Hepatocyte (in vitro differentiated cells): ENCODE results near the gene SEL1L3. TPM values are rescaled to one million over a fixed set of nuclear protein-coding genes. Genes with fewer than 3 reads are reported as not detected.

Source experiments
- DNase-seq: peaks from one replicate; pipeline ENCODE4 v3.0.0-alpha.2; 2016; ENCODE audit warnings: low spot score
- H2AFZ ChIP-seq: fragments of 200-600 bp; sonication (generic); 2 replicates; pipeline ENCODE4 v1.6.0; 2016; ENCODE audit warnings: antibody characterized with exemption, mild to moderate bottlenecking
- H3K27ac ChIP-seq: fragments of 200-600 bp; sonication (generic); 2 replicates; pipeline ENCODE4 v1.5.1; 2016; ENCODE audit warnings: mild to moderate bottlenecking
- H3K27me3 ChIP-seq: fragments of 200-600 bp; sonication (generic); 2 replicates; pipeline ENCODE4 v1.6.1; 2016
- H3K36me3 ChIP-seq: fragments of 200-600 bp; sonication (generic); replicated peaks from 2 replicates; pipeline ENCODE4 v1.5.1; 2016; ENCODE audit warnings: low read depth; ENCODE audit not compliant: insufficient read depth
- H3K4me1 ChIP-seq: fragments of 200-600 bp; sonication (generic); 2 replicates; pipeline ENCODE4 v1.5.1; 2016; ENCODE audit warnings: mild to moderate bottlenecking, moderate library complexity; ENCODE audit not compliant: insufficient read depth
- H3K4me2 ChIP-seq: fragments of 200-600 bp; sonication (generic); 2 replicates; pipeline ENCODE4 v1.6.0; 2016
- H3K4me3 ChIP-seq: fragments of 200-600 bp; sonication (generic); 2 replicates; pipeline ENCODE4 v1.5.1; 2016; ENCODE audit warnings: mild to moderate bottlenecking
- H3K79me2 ChIP-seq: fragments of 200-600 bp; sonication (generic); 2 replicates; pipeline ENCODE4 v1.6.0; 2017; ENCODE audit warnings: mild to moderate bottlenecking
- H3K9me2 ChIP-seq: fragments of 200-600 bp; sonication (generic); replicated peaks from 2 replicates; pipeline ENCODE4 v1.6.0; 2017; ENCODE audit warnings: mild to moderate bottlenecking; ENCODE audit not compliant: insufficient read depth
- H3K9me3 ChIP-seq: fragments of 200-600 bp; sonication (generic); 2 replicates; pipeline ENCODE4 v1.5.1; 2016; ENCODE audit warnings: low read depth, mild to moderate bottlenecking
- H4K20me1 ChIP-seq: fragments of 200-600 bp; sonication (generic); 2 replicates; pipeline ENCODE4 v1.6.0; 2016; ENCODE audit warnings: mild to moderate bottlenecking; ENCODE audit not compliant: insufficient read depth, poor library complexity, severe bottlenecking
- CTCF ChIP-seq: fragments of 200-600 bp; sonication (generic); IDR thresholded peaks from 2 replicates; pipeline ENCODE4 v1.5.1; 2016; ENCODE audit warnings: antibody characterized with exemption, mild to moderate bottlenecking; ENCODE audit not compliant: poor library complexity
- EZH2 ChIP-seq: fragments of 200-600 bp; sonication (generic); IDR thresholded peaks from 2 replicates; pipeline ENCODE4 v1.6.1; 2016; ENCODE audit warnings: antibody characterized with exemption, mild to moderate bottlenecking, borderline replicate concordance
- EZH2phosphoT487 ChIP-seq: fragments of 200-600 bp; sonication (generic); IDR thresholded peaks from one replicate; pipeline ENCODE4 v1.6.1; 2018; ENCODE audit warnings: antibody characterized with exemption, mild to moderate bottlenecking, low read depth, moderate library complexity; ENCODE audit not compliant: unreplicated experiment, severe bottlenecking
- WGBS: methylation state at CpG from one replicate; pipeline ENCODE4 v1.1.6; 2016; ENCODE audit warnings: low lambda C conversion rate; ENCODE audit errors: missing lambda C conversion rate; 5-methylcytosine and 5-hydroxymethylcytosine counted together
- polyA plus RNA-seq: library from polyadenylated mRNA; unstranded; fragments of >200 nt; fragmentation: Nextera tagmentation; extraction: Ambion mirVana; gene quantifications from 2 replicates; pipeline ENCODE4 v1.2.1, GENCODE V29; 2016
- total RNA-seq: library from RNA; depleted of rRNA; stranded (reverse); fragments of >200 nt; gene quantifications from 2 replicates; pipeline ENCODE4 v1.2.3, GENCODE V29; 2014

The SEL1L3 gene
- total and polyA plus RNA-seq, 2 experiments from 2014 or later, result 13.7 to 56.2 TPM

GRCh38 chr4:25826074-25826752, 36.6 kb downstream of the SEL1L3 start:
- no peaks in the 10 kb centered on the region for H3K4me1 ChIP-seq
- no peaks in the 10 kb centered on the region for H3K27me3 ChIP-seq
- H3K9me3 ChIP-seq, result no peaks in the 10 kb centered on the region
- DNase-seq, result no peak
- H3K9me2 ChIP-seq, result no peaks in the 10 kb centered on the region
- no peaks in the 10 kb centered on the region for H3K36me3 ChIP-seq
- H3K79me2 ChIP-seq, result no peaks in the 10 kb centered on the region
- no peak overlapping the region for H3K4me3 ChIP-seq
- H3K27ac ChIP-seq, result no peak overlapping the region
- H2AFZ ChIP-seq, result no peak overlapping the region
- no peak overlapping the region for H3K4me2 ChIP-seq
- no peaks in the 10 kb centered on the region for H4K20me1 ChIP-seq
- no peak for TF ChIP-seq EZH2phosphoT487
- no peak for TF ChIP-seq EZH2
- no peak for TF ChIP-seq CTCF
- WGBS, result 95% methylated on average over 10 of the region's 10 CpGs

- TF ChIP-seq CTCF (no peak), EZH2phosphoT487 (no peak), EZH2 (no peak)
- H4K20me1 ChIP-seq, result no peaks in the 10 kb centered on the region
- H3K4me3 ChIP-seq, result no peak overlapping the region
- H3K79me2 ChIP-seq, result no peaks in the 10 kb centered on the region
- H3K4me1 ChIP-seq, result no peaks in the 10 kb centered on the region
- no peak overlapping the region for H3K27ac ChIP-seq
- H3K9me2 ChIP-seq, result no peaks in the 10 kb centered on the region
- no peak overlapping the region for H3K4me2 ChIP-seq
- WGBS, result 83% methylated on average over 7 of the region's 7 CpGs
- DNase-seq, result no peak
- no peaks in the 10 kb centered on the region for H3K9me3 ChIP-seq
- no peaks in the 10 kb centered on the region for H3K27me3 ChIP-seq
- H2AFZ ChIP-seq, result no peak overlapping the region
- H3K36me3 ChIP-seq, result no peaks in the 10 kb centered on the region
Measured at GRCh38 chr4:25823632-25824031, 39.2 kb downstream of the SEL1L3 start.

GRCh38 chr4:25821899-25822298, 40.9 kb downstream of the SEL1L3 start:
- no peaks in the 10 kb centered on the region for H4K20me1 ChIP-seq
- no peaks in the 10 kb centered on the region for H3K36me3 ChIP-seq
- no peaks in the 10 kb centered on the region for H3K9me3 ChIP-seq
- TF ChIP-seq EZH2 (no peak), EZH2phosphoT487 (no peak), CTCF (no peak)
- no peaks in the 10 kb centered on the region for H3K79me2 ChIP-seq
- H3K27me3 ChIP-seq, result no peaks in the 10 kb centered on the region
- DNase-seq, result no peak
- no peak overlapping the region for H3K4me2 ChIP-seq
- no peaks in the 10 kb centered on the region for H3K4me1 ChIP-seq
- 85% methylated on average over 8 of the region's 8 CpGs for WGBS
- no peaks in the 10 kb centered on the region for H3K9me2 ChIP-seq
- H2AFZ ChIP-seq, result no peak overlapping the region
- H3K4me3 ChIP-seq, result no peak overlapping the region
- H3K27ac ChIP-seq, result no peak overlapping the region
